ENCODE measurements around the gene MALSU1. TPM values are rescaled to one million over a fixed set of nuclear protein-coding genes. Genes with fewer than 3 reads are reported as not detected.

The MALSU1 gene
- total RNA-seq: 85.9 TPM
- long read RNA-seq, transcript MALSU1-202 (4 exons, 3,044 nt): major isoform, 36 of 38 reads
- long read RNA-seq, partial matches to known transcripts: 2 of 38 reads
- long read RNA-seq, other reads (novel, unspliced or antisense): 0 of 38 reads

DNA sequence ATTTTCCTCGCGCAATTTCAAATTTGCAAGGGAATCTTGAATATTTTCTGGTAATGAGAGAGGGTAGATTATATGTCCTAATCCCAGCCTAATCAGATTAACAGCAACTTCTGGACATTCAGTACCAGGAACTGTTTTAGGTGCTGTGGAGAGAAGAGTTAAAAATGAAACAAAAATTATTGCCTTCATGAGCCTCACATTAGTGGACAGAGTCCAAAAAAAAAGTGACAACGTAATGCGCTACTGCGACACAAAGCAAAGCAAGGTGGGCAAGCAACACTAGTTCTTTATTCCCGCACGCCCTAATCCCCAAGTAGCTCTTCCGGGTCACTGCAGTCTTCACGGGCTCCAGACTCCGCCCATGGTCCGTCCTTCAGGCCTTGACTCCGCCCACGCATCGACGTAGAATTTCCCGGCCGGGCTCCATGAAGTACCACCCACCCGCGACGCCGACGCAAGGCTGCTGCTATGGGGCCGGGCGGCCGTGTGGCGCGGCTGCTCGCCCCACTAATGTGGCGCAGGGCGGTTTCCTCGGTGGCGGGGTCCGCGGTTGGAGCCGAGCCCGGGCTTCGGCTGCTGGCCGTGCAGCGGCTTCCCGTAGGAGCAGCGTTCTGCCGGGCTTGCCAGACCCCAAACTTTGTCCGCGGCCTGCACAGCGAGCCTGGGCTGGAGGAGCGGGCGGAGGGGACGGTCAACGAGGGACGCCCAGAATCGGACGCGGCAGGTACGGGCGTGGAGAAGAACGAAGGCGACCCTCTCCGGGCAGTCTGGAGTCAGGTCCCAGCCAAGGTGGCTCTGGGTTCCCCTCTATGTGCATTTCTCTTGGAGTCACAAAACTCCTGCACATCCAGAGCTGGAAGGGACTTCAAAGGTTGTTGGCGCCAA is at the start of gene MALSU1:
TSS of gene MALSU1 (plus strand) at position 455 of the 885 bp plus-strand sequence. CDS start at position 469, 14 bp downstream.
- Histone ChIP-seq H3K9me3 (replicated peaks) (no peaks in the 10 kb centered on the region), H3K27me3 (ENCODE audit: low read depth) (no peaks in the 10 kb centered on the region), H3K4me1 (peaks cover 57% of the 10 kb centered on the region), H3K4me3 (peak within 1 kb of the TSS; percentile 88), H3K36me3 (peaks cover 18% of the 10 kb centered on the region), H3K27ac (replicated peaks) (peak within 1 kb of the TSS; percentile 79)
- DNase-seq: peak; percentile 98
- TF ChIP-seq, protein P1, sequence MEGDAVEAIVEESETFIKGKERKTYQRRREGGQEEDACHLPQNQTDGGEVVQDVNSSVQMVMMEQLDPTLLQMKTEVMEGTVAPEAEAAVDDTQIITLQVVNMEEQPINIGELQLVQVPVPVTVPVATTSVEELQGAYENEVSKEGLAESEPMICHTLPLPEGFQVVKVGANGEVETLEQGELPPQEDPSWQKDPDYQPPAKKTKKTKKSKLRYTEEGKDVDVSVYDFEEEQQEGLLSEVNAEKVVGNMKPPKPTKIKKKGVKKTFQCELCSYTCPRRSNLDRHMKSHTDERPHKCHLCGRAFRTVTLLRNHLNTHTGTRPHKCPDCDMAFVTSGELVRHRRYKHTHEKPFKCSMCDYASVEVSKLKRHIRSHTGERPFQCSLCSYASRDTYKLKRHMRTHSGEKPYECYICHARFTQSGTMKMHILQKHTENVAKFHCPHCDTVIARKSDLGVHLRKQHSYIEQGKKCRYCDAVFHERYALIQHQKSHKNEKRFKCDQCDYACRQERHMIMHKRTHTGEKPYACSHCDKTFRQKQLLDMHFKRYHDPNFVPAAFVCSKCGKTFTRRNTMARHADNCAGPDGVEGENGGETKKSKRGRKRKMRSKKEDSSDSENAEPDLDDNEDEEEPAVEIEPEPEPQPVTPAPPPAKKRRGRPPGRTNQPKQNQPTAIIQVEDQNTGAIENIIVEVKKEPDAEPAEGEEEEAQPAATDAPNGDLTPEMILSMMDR (IDR thresholded peaks at IDR 0.05; ENCODE audit: borderline replicate concordance): no peak
- intact Hi-C loops (cut with micrococcal nuclease): no loop called here

- intact Hi-C loops (cut with micrococcal nuclease): no loop called here
- no peak for DNase-seq
- H3K27me3 ChIP-seq (ENCODE audit: low read depth): peaks cover 16% of the 10 kb centered on the region
- peaks cover 44% of the 10 kb centered on the region for H3K4me1 ChIP-seq
- peaks cover 30% of the 10 kb centered on the region for H3K36me3 ChIP-seq
- peak overlapping the region; percentile 77 for H3K4me3 ChIP-seq
- TF ChIP-seq, protein P1 (IDR thresholded peaks at IDR 0.05; ENCODE audit: borderline replicate concordance): no peak
- H3K27ac ChIP-seq (replicated peaks): no peak overlapping the region
- H3K9me3 ChIP-seq (replicated peaks): peaks cover 7% of the 10 kb centered on the region
Observed at GRCh38 chr7:23249486-23249885, 49.7 kb upstream of the MALSU1 start.

- Histone ChIP-seq H3K27ac (replicated peaks) (no peak overlapping the region), H3K27me3 (ENCODE audit: low read depth) (no peaks in the 10 kb centered on the region), H3K4me3 (no peak overlapping the region), H3K9me3 (replicated peaks) (peaks cover 7% of the 10 kb centered on the region), H3K36me3 (peaks cover 76% of the 10 kb centered on the region), H3K4me1 (peaks cover 7% of the 10 kb centered on the region)
- TF ChIP-seq, protein P1 (IDR thresholded peaks at IDR 0.05; ENCODE audit: borderline replicate concordance): no peak
- intact Hi-C loops (cut with micrococcal nuclease): no loop called here
- no peak for DNase-seq
Observed at GRCh38 chr7:23254051-23254681, 45.0 kb upstream of the MALSU1 start.

GRCh38 chr7:23256731-23257130 is 42.4 kb upstream of the MALSU1 start:
- H3K9me3 ChIP-seq (replicated peaks): peaks cover 6% of the 10 kb centered on the region
- no peaks in the 10 kb centered on the region for H3K4me1 ChIP-seq
- intact Hi-C loops (cut with micrococcal nuclease): no loop called here
- TF ChIP-seq, protein P1 (IDR thresholded peaks at IDR 0.05; ENCODE audit: borderline replicate concordance): no peak
- no peak for DNase-seq
- H3K27ac ChIP-seq (replicated peaks): no peak overlapping the region
- no peak overlapping the region for H3K4me3 ChIP-seq
- H3K36me3 ChIP-seq: peaks cover 89% of the 10 kb centered on the region
- H3K27me3 ChIP-seq (ENCODE audit: low read depth): no peaks in the 10 kb centered on the region

GRCh38 chr7:23260371-23260770 is 38.8 kb upstream of the MALSU1 start:
- no peak overlapping the region for H3K4me3 ChIP-seq
- H3K9me3 ChIP-seq (replicated peaks): no peaks in the 10 kb centered on the region
- no peaks in the 10 kb centered on the region for H3K27me3 ChIP-seq (ENCODE audit: low read depth)
- H3K4me1 ChIP-seq: no peaks in the 10 kb centered on the region
- peaks cover 83% of the 10 kb centered on the region for H3K36me3 ChIP-seq
- intact Hi-C loops (cut with micrococcal nuclease): loop anchor here (10.0 kb wide), 1 partner anchor 76 kb away; the partner anchor contains the start of gene NUP42
- DNase-seq: no peak
- no peak overlapping the region for H3K27ac ChIP-seq (replicated peaks)
- TF ChIP-seq, protein P1 (IDR thresholded peaks at IDR 0.05; ENCODE audit: borderline replicate concordance): no peak
